RWPE1 (cell line): ENCODE measurements around the gene TLDC2.

Experiments used
- CTCF ChIA-PET: fragments of 350-600 bp; sonication (Branson Sonifier 250); formaldehyde crosslinking; extraction: SDS; loops from one replicate; lab custom pipeline; 2021; lab: Yijun Ruan, JAX
- POLR2A ChIA-PET: fragments of 400-600 bp; formaldehyde crosslinking; extraction: SDS; loops from one replicate; lab custom pipeline; 2020; ENCODE audit warnings: antibody characterized with exemption; ENCODE audit not compliant: low non-redundant PET; lab: Yijun Ruan, JAX
- DNase-seq: peaks from one replicate; pipeline ENCODE4 v3.0.0; 2012; ENCODE audit warnings: low spot score
- H3K27ac ChIP-seq: fragments of 450-650 bp; 2 replicates; pipeline ENCODE4 v1.5.1; 2017
- CTCF ChIP-seq: fragments of 450-650 bp; conservative IDR thresholded peaks from 2 replicates; pipeline ENCODE4 v1.5.1; 2017; ENCODE audit warnings: low read depth, mild to moderate bottlenecking

Gene TLDC2

DNA sequence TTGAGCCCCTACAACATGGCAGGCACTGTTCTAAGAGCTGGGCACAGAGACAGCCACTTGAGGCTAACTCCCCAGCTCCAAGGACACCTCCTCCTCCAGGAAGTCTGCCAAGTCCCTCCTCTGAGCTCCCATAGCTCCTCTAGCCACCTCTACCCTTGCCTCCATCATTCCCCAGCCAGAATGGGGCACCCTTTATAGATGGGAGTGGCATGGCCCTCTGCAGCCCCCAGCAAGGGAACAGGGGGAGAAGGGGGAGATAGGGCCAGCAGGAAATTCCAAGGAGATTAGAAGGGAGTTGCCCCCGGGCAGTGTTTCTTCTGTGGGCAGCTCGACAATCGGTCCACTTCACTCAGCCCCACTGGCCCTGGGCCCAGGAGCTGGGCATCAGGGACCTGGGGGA lies 19.7 kb upstream of the TLDC2 start:
- POLR2A ChIA-PET: interaction anchor here (1.2 to 1.9 kb wide), 2 partner anchors 20 to 47 kb away, joined by 4 to 6 read pairs; no protein-coding TSS in a partner anchor
- CTCF ChIA-PET: interaction anchor here (0.6 to 1.2 kb wide), 4 partner anchors 7 to 172 kb away, joined by 3 to 5 read pairs (median 4); a partner anchor contains a TSS
- peak overlapping the region; percentile 99 for H3K27ac ChIP-seq

DNA sequence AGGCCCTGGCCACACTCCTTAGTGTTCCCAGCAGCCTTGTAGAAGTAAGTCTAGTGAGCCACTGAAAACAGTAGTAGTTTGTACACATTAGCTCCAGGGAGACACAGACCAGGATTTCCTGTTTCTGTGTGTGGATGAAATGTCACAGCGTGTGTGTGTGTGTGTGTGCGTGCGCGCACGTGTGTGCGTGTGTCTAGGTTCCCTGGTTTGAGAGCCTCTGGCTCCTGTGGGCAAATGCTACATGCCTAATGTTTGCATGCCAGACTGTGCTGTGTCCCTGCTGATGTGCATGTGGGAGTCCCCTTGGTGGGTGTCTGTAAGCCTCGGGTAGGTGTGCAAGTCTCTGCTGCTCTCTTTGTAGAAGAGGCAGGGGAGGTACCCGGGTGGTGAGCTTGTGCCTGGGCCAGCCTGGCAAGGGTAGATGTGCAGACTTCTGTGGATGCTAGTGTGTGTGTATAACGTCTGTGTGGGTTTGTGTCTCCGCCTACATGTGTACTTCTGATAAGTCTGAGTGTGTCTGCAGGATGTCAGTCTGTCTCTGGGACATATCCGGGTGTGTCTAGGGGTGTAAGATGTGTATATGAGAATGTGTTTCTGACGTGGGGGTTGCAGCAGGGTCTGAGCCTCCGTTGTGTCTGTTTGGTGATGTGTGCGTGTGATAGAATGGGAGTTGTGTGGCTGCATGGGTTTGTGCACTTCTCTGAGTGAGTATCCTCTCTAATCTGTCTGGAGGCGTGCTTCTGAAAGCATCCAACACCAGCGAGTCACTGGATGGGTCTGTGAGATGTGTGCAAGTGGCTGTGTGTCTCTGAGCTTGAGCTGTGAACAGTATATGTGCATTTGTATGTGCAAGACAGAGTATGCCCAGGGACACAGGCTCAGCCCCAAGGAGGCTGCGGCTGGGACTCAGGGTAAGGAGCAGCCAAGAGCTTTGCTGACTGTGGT lies 19.0 kb upstream of the TLDC2 start:
- no peak for TF ChIP-seq CTCF
- CTCF ChIA-PET: interaction anchor here (0.5 to 2.8 kb wide), 4 partner anchors 7 to 1634 kb away, joined by 3 to 15 read pairs (median 4); a partner anchor contains a TSS

More for the DNA sequence above, 19.7 kb upstream of the TLDC2 start:
- peak; percentile 64 for DNase-seq
- no peak for TF ChIP-seq CTCF

DNA sequence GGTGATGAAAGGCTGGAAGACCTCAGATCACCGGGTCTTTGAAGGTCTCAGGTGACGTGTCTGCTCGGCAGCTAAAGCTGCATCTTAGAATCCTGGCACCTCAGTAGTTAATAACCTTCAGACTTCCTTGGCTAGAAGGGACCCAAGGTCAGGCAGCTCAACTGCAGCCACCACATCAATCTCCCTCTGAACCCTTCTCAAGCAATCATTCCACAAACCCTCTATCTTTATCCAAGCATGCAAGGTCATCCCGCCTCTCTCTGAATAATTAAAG lies 16.7 kb upstream of the TLDC2 start:
- TF ChIP-seq CTCF: no peak
- ChIA-PET CTCF (interaction anchor here (1.0 to 2.8 kb wide), 2 partner anchors 51 to 67 kb away, joined by 4 to 15 read pairs; no protein-coding TSS in a partner anchor), POLR2A (no interaction called here)

More for the DNA sequence above, 19.0 kb upstream of the TLDC2 start:
- H3K27ac ChIP-seq: peak overlapping the region; percentile 99
- POLR2A ChIA-PET: interaction anchor here (1.2 kb wide), 1 partner anchor 48 kb away, joined by 4 read pairs; no protein-coding TSS in a partner anchor
- DNase-seq: no peak

DNA sequence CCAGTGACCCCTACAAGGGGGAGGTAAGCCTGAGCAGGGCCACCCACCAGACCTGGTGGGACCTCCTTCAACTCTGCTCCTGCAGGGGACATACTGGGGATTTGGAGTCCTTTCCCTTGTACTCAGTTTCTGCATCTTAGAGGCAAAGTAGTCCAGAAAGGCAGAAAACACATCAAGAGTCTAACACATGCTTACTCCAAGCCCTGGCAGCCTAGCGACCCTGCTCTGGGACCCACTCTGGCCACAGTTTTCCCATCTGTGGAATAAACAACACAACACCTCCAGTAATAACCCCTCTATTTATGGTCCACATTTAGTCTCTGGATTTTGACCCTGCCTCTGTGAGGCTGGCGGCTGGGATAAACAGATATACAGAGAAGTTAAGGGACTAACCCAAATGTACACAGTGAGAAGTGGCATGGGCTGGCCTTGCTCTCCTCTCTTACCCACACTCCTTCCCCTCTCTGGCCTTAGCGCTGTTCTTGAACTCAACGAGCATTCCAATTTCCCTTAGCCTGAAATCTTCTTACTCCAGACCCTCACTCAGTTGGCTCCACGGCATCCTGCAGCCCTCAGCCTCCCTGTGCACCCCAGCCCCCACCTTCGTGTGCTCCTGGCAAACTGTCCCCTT lies 16.1 kb upstream of the TLDC2 start:
- DNase-seq: no peak
- ChIA-PET CTCF (interaction anchor here (2.8 kb wide), 1 partner anchor 51 kb away, joined by 15 read pairs; no protein-coding TSS in a partner anchor), POLR2A (no interaction called here)
- peak overlapping the region; percentile 99 for H3K27ac ChIP-seq
- TF ChIP-seq CTCF: no peak

More for the DNA sequence above, 16.7 kb upstream of the TLDC2 start:
- DNase-seq: no peak
- H3K27ac ChIP-seq: peak overlapping the region; percentile 99

- ChIA-PET POLR2A (no interaction called here), CTCF (interaction anchor here (0.6 kb wide), 1 partner anchor 40 kb away, joined by 3 read pairs; no protein-coding TSS in a partner anchor)
- H3K27ac ChIP-seq: peak overlapping the region; percentile 99
- TF ChIP-seq CTCF: no peak
- no peak for DNase-seq
These were observed 15.6 kb upstream of the TLDC2 start for GRCh38 chr20:36860339-36860738.
